Fibroblast of lung (primary cell): ENCODE measurements around the gene WWP2. TPM values are rescaled to one million over a fixed set of nuclear protein-coding genes. Genes with fewer than 3 reads are reported as not detected.

Experiments used
- DNase-seq, 2 donors: peaks; one replicate each; pipeline versions ENCODE4 v3.0.0 to v3.0.0-alpha.2; 2010; ENCODE audit warnings: low read depth in 2 of 2
- H2AFZ ChIP-seq: 2 replicates; pipeline ENCODE4 v1.5.1; 2012; ENCODE audit warnings: low read length, control low read depth, inconsistent platforms
- H3K27ac ChIP-seq: 2 replicates; pipeline ENCODE4 v1.5.1; 2011; ENCODE audit warnings: low read length, control low read depth; ENCODE audit not compliant: insufficient read depth
- H3K27me3 ChIP-seq: 2 replicates; pipeline ENCODE4 v1.5.1; 2011; ENCODE audit warnings: mild to moderate bottlenecking, low read length; ENCODE audit not compliant: control insufficient read depth, insufficient read depth
- H3K36me3 ChIP-seq: 2 replicates; pipeline ENCODE4 v1.5.1; 2011; ENCODE audit warnings: low read length; ENCODE audit not compliant: control insufficient read depth, insufficient read depth
- H3K4me1 ChIP-seq: 2 replicates; pipeline ENCODE4 v1.5.1; 2011; ENCODE audit warnings: low read length; ENCODE audit not compliant: control insufficient read depth, insufficient read depth; ENCODE audit errors: extremely low read depth
- H3K4me2 ChIP-seq: 2 replicates; pipeline ENCODE4 v1.5.1; 2011; ENCODE audit warnings: low read length, control low read depth; ENCODE audit not compliant: insufficient read depth; ENCODE audit errors: extremely low read depth
- H3K4me3 ChIP-seq, 4 experiments: fragments of 200-600 bp in 1 of 4; sonication (generic) in 1 of 4; replicated peaks in 1 of 4; 2 replicates each; pipeline ENCODE4 v1.5.1; 2011 to 2016; ENCODE audit warnings: low read length in 4 of 4, low read depth in 3 of 4, mild to moderate bottlenecking in 3 of 4, control low read depth in 2 of 4, inconsistent platforms in 1 of 4, mixed read lengths in 1 of 4; ENCODE audit not compliant: insufficient read depth in 1 of 4; ENCODE audit errors: control extremely low read depth in 1 of 4
- H3K79me2 ChIP-seq: 2 replicates; pipeline ENCODE4 v1.5.1; 2012; ENCODE audit warnings: mild to moderate bottlenecking, low read length, inconsistent platforms; ENCODE audit not compliant: control insufficient read depth, insufficient read depth
- H3K9ac ChIP-seq: 2 replicates; pipeline ENCODE4 v1.5.1; 2011; ENCODE audit warnings: mild to moderate bottlenecking, low read length, control low read depth; ENCODE audit not compliant: insufficient read depth
- H3K9me3 ChIP-seq: 2 replicates; pipeline ENCODE4 v1.5.1; 2012; ENCODE audit warnings: low read depth, low read length; ENCODE audit not compliant: control insufficient read depth, insufficient read depth
- H4K20me1 ChIP-seq: 2 replicates; pipeline ENCODE4 v1.5.1; 2011; ENCODE audit warnings: low read length; ENCODE audit not compliant: control insufficient read depth, insufficient read depth; ENCODE audit errors: extremely low read depth
- CTCF ChIP-seq, 2 donors: IDR thresholded peaks in 1 of 2; conservative IDR thresholded peaks in 1 of 2; 1 replicate in 1 of 2; 2 replicates in 1 of 2; pipeline ENCODE4 v1.5.1; 2011 to 2012; ENCODE audit warnings: low read length in 2 of 2, control low read depth in 1 of 2, inconsistent platforms in 1 of 2, low read depth in 1 of 2, mild to moderate bottlenecking in 1 of 2
- EZH2 ChIP-seq: IDR thresholded peaks from 2 replicates; pipeline ENCODE4 v1.5.1; 2012; ENCODE audit warnings: low read length, control low read depth, mild to moderate bottlenecking; ENCODE audit errors: missing control alignments
- polyA plus RNA-seq, 2 donors: library from polyadenylated mRNA; depleted of rRNA in 1 of 2; stranded (reverse) in 1 of 2; unstranded in 1 of 2; fragments of >200 nt; gene quantifications; 2 replicates each; pipeline ENCODE4 v1.2.1, GENCODE V29; 2011 to 2012; ENCODE audit warnings: missing spikeins in 1 of 2
- total RNA-seq: library from RNA; depleted of rRNA; stranded (reverse); fragments of >200 nt; gene quantifications from 2 replicates; pipeline ENCODE4 v1.2.1, GENCODE V29; 2014

The WWP2 gene
- total and polyA plus RNA-seq, 2 donors (not counting 1 experiment from before 2014, with no cell fraction given), result 16.3 to 28.5 TPM

- Histone ChIP-seq H4K20me1 (no peaks in the 10 kb centered on the region), H3K4me1 (no peaks in the 10 kb centered on the region), H3K4me2 (no peak overlapping the region), H3K79me2 (no peaks in the 10 kb centered on the region), H3K9me3 (no peaks in the 10 kb centered on the region), H2AFZ (no peak overlapping the region), H3K27ac (no peak overlapping the region), H3K9ac (no peak overlapping the region), H3K36me3 (no peaks in the 10 kb centered on the region), H3K27me3 (no peaks in the 10 kb centered on the region), H3K4me3 (no peak overlapping the region)
- peak; percentile 19 to 20 for DNase-seq
- no peak for TF ChIP-seq EZH2
Observed at GRCh38 chr16:69839798-69840409, 77.8 kb downstream of the WWP2 start.

DNA sequence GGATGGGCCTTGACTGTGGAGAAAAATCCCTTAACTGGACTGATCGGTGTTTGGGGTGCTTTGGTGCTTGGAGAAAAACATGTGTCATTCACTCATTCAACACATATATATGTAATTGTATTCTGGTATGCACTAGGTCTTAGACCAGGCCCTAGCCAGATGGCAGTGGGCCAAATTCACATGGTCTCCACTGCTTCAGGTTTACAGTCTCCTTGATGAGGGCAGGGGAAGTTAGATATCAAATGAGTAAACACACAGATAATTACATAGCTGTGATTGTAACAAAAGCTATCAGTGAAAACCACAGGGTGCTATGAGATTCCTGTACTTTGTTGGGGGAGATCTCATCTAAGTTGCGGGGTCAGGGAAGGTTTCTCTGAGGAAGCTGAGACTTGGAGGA, 78.8 kb downstream of the WWP2 start:
- H3K4me2 ChIP-seq, result no peak overlapping the region
- peaks cover 4% of the 10 kb centered on the region for H3K4me1 ChIP-seq
- H3K27me3 ChIP-seq, result no peaks in the 10 kb centered on the region
- H3K79me2 ChIP-seq, result no peaks in the 10 kb centered on the region
- no peak for TF ChIP-seq CTCF (conservative IDR thresholded peaks at IDR 0.05 in 1 of 2, IDR thresholded peaks at IDR 0.05 in 1 of 2; ENCODE audit: low read depth in 1 of 2, low read length in 2 of 2)
- TF ChIP-seq EZH2, result no peak
- peak in 1 of 2 donors; percentile 18 for DNase-seq
- no peak overlapping the region for H3K27ac ChIP-seq
- H4K20me1 ChIP-seq, result no peaks in the 10 kb centered on the region
- H3K4me3 ChIP-seq, result no peak overlapping the region
- no peak overlapping the region for H3K9ac ChIP-seq
- H2AFZ ChIP-seq, result no peak overlapping the region
- H3K9me3 ChIP-seq, result no peaks in the 10 kb centered on the region
- no peaks in the 10 kb centered on the region for H3K36me3 ChIP-seq

GRCh38 chr16:69844441-69844840, 82.3 kb downstream of the WWP2 start:
- H3K36me3 ChIP-seq, result no peaks in the 10 kb centered on the region
- H3K9ac ChIP-seq, result no peak overlapping the region
- H2AFZ ChIP-seq, result no peak overlapping the region
- no peak overlapping the region for H3K4me3 ChIP-seq
- no peaks in the 10 kb centered on the region for H3K27me3 ChIP-seq
- no peaks in the 10 kb centered on the region for H3K79me2 ChIP-seq
- H4K20me1 ChIP-seq, result no peaks in the 10 kb centered on the region
- H3K4me2 ChIP-seq, result no peak overlapping the region
- TF ChIP-seq EZH2, result no peak
- no peak for TF ChIP-seq CTCF (conservative IDR thresholded peaks at IDR 0.05 in 1 of 2, IDR thresholded peaks at IDR 0.05 in 1 of 2; ENCODE audit: low read depth in 1 of 2, low read length in 2 of 2)
- H3K4me1 ChIP-seq, result peaks cover 12% of the 10 kb centered on the region
- H3K27ac ChIP-seq, result no peak overlapping the region
- H3K9me3 ChIP-seq, result no peaks in the 10 kb centered on the region
- no peak for DNase-seq
